Activated CD8-positive, alpha-beta memory T cell treated with anti-CD3 and anti-CD28 coated beads, Interleukin-2, amount 50 U/mL, for 4 hours (primary cell): ENCODE measurements around the gene QRICH1.
A peak's percentile ranks its signal among the peaks of the same experiment; 100 is the strongest.

Source experiments
- DNase-seq: peaks from one replicate; pipeline ENCODE4 v3.0.0-alpha.2; 2020

QRICH1 gene

GRCh38 chr3:49119439-49119838 lies 25.6 kb upstream of the QRICH1 start:
- no peak for DNase-seq

- DNase-seq, result no peak
Observed at GRCh38 chr3:49119036-49119435, 25.2 kb upstream of the QRICH1 start.

- DNase-seq, result no peak
Observed at GRCh38 chr3:49112262-49112661, 18.4 kb upstream of the QRICH1 start.

DNA sequence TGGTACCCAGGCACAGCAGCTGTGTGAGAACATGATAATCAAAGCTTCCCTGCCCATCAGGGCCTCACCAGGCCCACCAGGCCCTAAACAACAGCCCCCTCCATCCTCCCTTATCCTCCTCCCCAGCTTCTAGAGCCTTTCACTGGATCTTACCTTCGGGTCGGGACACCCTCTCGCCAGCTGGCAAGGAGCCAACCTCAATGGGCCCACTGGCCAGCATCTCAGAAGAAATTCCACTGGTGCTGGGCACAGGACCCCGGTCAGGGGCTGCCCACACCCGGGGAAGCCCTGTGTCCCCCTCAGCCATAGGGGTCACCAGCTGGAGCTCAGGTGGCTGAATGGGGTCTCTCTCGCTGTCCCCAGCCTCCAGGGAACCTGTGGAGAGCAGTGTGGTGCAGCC lies 17.5 kb upstream of the QRICH1 start:
- no peak for DNase-seq

DNA sequence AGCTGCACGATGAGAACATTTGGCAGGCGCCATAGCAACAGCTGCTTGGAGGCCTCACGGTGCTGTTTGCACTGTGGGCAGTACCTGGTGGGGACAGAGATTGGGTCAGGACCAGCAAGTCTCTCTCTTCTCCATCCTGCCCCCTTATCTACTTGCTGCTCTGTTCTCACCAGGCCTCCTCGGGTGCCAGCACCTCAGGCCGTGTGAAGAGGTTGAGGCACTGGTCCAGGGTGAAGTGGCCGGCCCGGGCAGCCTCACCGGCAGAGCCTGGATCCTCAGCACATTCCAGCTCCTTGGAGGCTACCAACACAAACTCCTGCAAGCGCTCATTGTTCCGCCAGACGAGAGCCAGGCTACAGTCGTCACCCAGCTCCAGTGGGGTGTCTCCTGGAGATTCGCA lies 16.9 kb upstream of the QRICH1 start:
- no peak for DNase-seq

DNA sequence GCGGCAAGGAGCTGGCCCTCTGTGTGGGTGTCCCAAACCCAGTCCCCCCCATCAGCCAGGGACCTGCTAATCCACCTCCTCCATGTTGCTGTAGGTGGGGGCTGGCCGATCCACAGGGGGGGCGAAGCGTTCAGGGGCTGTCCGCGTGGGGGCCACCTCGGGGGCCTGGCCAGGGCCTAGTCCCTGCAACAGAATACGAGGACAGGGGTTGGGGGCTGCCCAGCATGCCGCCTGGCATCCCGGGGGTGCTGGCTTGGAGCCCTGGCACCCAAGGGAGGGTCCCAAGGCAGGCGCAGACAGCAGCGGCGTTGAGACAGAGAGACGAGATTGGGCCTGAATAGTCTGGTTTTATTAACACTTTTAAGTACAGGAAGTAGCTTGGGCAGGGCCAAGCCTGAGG lies 14.5 kb upstream of the QRICH1 start:
- no peak for DNase-seq

- DNase-seq, result peak; percentile 84
Observed at GRCh38 chr3:49104427-49105291, 10.8 kb upstream of the QRICH1 start, which contains the start of gene QARS1. TSS of gene QARS1 (minus strand) at chr3:49104757. CDS start at chr3:49104733, 24 bp downstream.

GRCh38 chr3:49104052-49104426 lies 10.2 kb upstream of the QRICH1 start:
- DNase-seq, result no peak

GRCh38 chr3:49100046-49100615 lies 6.3 kb upstream of the QRICH1 start:
- no peak for DNase-seq

- DNase-seq, result no peak
Observed at GRCh38 chr3:49098910-49099630, 5.2 kb upstream of the QRICH1 start.

DNA sequence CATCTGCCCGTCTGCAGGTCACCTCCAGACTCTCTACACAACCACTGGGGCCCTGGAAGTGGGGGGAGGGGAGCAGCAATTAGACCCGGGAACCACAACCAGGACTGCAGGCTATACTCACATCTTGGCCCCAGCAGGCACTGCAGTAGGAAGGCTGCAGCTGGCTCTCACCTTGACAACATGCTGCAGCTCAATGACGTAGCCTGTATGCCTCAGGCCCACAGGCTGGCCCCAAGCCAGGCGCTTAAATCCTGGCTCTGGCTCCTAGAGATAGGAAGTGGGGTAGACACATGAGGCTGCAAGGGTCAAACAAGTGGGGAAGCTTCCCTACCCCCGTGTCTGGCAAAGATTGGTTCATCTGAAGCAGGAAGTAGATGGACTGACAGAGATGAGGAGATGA lies 4.6 kb upstream of the QRICH1 start:
- no peak for DNase-seq

GRCh38 chr3:49092938-49093852 lies 676 bp downstream of the QRICH1 start:
- peak; percentile 83 for DNase-seq

- DNase-seq, result no peak
Observed at GRCh38 chr3:49081429-49081828, 12.4 kb downstream of the QRICH1 start.

DNA sequence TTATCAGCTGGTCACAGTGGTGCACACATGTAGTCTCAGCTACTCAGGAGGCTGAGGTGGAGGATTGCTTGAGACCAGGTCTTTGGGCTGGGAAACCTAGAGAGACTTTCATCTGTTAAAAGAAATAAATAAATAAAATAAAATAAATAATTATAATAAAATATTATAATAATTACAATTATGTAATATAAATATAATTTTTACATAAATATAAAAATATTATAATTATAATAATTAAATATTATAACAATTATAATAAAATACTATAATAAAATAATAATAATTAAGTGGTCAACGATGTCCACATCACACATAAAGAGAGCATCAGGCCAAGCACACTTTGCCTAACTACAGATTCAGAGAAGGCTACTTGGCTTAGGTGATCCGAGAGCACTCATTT lies 14.6 kb downstream of the QRICH1 start:
- no peak for DNase-seq

GRCh38 chr3:49076646-49077045 lies 17.2 kb downstream of the QRICH1 start:
- no peak for DNase-seq

- no peak for DNase-seq
Observed at GRCh38 chr3:49076116-49076515, 17.8 kb downstream of the QRICH1 start.

DNA sequence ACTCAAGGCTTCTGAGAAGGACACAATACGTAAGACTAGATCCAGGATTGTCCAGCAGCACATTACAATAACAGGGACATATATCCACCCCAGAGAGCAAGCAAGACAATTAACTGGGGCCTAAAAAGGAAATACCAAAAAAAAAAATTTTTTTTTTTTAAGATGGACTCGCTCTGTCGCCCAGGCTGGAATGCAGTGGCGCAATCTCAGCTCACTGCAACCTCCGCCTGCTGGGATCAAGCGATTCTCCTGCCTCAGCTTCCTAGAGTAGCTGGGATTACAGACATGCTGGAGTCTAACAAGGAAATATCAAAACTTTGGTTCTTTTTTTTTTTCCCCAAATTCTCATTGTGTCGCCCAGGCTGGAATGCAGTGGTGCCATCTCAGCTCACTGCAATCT lies 35.9 kb downstream of the QRICH1 start:
- DNase-seq, result no peak

DNA sequence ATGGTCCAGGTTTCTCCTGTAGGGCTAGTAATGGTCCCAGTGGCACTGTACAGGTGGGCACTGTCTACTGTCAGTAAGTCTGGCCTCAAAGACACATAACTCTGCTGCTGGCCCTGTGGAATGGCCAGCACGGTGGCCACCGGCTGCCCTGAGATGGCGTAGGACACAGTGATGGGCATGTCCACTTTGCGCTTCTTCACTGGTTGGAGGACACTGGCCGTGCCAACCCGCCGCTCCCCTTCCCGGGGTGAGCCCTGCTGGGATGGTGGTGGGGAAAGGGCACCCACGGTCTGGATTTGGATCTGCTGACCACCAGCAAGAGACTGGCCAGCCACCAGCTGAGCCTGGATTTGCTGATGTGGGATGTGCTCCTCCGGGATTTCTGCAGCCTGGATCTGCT lies 36.6 kb downstream of the QRICH1 start:
- DNase-seq, result no peak

- DNase-seq, result no peak
Observed at GRCh38 chr3:49054344-49054862, 39.5 kb downstream of the QRICH1 start.

GRCh38 chr3:49053543-49053942 lies 40.3 kb downstream of the QRICH1 start:
- no peak for DNase-seq

DNA sequence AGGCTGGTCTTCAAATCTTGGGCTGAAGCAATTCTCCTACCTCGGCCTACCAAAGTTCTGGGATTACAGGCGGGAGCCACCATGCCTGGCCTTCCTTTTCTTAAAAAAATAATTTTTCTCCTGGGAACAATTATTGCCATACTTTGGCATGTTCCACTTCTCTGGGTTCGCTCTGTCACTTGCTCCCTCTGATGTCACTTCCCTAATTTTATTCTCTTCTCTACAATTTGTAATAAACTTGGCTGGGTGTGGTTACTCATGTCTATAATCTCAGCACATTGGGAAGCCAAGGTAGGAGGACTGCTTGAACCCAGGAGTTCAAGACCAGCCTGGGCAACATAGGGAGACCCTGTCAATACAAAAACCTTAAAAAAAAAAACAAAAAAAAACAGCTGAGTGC lies 58.6 kb downstream of the QRICH1 start:
- no peak for DNase-seq

DNA sequence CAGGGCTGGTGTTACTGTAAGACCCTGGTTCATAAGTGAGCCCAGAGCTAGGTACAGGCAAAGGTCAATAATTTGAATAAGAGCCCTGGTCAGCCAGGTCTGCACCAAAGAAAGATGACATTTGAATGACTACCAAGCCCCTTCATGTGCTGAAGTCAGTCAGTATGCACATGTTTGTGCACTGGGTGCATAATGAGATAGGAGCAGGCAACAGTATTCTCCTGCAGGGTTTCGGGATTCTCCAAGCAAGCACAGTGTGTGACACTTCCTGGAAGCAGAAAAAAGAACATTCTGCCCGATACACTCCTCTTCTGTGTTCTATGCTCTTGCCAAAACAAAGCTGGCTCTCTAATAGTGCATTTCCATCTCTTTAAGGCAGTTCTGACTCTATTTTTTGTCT lies 59.2 kb downstream of the QRICH1 start:
- no peak for DNase-seq
